ENCODE measurements around the gene YIPF1.

DNA sequence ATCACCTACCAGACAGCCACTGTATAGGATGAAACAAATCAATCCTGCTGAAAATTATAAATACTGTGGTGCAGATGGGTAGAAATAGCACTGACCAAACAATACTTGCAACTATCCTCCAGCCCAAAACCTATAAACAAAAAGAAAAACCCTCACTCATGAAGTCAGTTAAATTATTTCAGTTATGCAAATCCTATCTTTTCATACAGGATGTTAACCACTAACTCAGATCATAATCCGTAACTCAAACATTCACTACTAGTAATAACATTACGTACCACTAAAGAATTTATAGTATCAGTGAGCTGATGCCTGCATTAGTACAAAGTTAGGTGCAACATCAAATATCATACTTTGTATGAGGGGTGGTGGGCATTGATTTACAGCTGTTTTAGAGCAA lies 54.1 kb downstream of the YIPF1 start:
- TF ChIP-seq CTCF (IDR thresholded peaks at IDR 0.05): no peak
- TF ChIP-seq POLR2A (IDR thresholded peaks at IDR 0.05): no peak
